Myocyte (in vitro differentiated cells): Measurements from ENCODE around the gene FHIP1A. TPM values are rescaled to one million over a fixed set of nuclear protein-coding genes. Genes with fewer than 3 reads are reported as not detected.

Experiments
- DNase-seq: peaks from one replicate; pipeline ENCODE4 v3.0.0-alpha.2; 2012; ENCODE audit warnings: low read depth
- total RNA-seq: library from RNA; depleted of rRNA; stranded (reverse); fragments of >200 nt; gene quantifications from 2 replicates; pipeline ENCODE4 v1.2.3, GENCODE V29; 2014

FHIP1A gene
- total RNA-seq, 1 donor from 2014 or later = 9.9 TPM

DNA sequence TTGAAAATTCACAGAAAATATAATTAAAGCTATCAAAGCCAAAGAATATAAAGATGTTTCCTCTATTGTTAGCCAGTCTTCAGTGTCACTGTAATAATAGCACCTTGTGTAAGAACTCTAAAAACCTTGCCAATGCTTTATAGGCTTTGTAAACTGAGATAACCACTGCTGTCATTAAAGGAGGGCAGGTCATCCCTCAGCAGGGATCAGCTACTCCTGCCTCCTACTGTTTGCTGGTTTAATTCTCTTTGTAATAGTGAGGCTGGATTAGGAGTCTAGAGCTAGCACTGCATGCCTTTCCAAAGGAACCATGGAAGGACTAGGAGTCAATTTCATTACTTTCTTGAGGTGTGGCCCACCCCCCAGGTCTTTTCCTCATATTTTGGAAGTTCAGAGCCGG is 46.2 kb downstream of the FHIP1A start:
- DNase-seq = no peak

DNA sequence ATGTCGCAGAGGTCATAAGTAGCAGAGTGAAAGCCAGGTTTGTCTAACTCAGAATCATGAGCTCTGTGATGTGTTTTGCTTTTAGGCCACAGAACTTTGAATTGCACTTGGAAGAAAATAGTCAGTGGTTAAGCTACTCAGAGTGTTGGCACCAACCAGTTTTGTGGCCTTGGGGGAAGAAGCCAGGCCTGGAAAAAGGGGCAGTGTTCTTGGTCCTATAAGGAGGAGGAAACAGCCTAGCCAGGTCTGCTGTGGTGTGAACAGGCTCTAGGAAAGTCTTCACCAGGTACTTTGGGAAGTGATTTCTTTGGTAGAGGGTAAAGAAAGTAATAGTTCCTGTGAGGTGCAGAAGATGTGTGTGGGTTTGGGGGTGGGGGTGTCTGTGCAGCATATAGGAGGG is 49.2 kb downstream of the FHIP1A start:
- peak; percentile 13 for DNase-seq

Other genes starting within 250 kb of the FHIP1A start
- not detected in 2 replicates for gene PRSS48, start 132.0 kb upstream of the FHIP1A start, total RNA-seq
- 24.1 and 26.2 TPM in 2 replicates for gene SH3D19, start 83.6 kb upstream of the FHIP1A start, total RNA-seq